Upper lobe of right lung (tissue), 1 donor: ENCODE measurements around the gene RFC2. TPM values are rescaled to one million over a fixed set of nuclear protein-coding genes. Genes with fewer than 3 reads are reported as not detected.
"Not testable (repeated sequence)": the region's sequence is repeated elsewhere in the genome, so short reads cannot be mapped to it uniquely, and the experiment has no call there.

ENCODE experiments used
- ATAC-seq: fragments of 200-7000 bp; cut with Tn5 transposase; one replicate; pipeline ENCODE4 v1.9.1; 2020; ENCODE audit warnings: mild to moderate bottlenecking, moderate library complexity
- DNase-seq: peaks from one replicate; pipeline ENCODE4 v3.0.0-alpha.2; 2020
- H3K27ac ChIP-seq: fragments of 200-600 bp; one replicate; pipeline ENCODE4 v1.8.0; 2022
- H3K27me3 ChIP-seq: fragments of 200-600 bp; one replicate; pipeline ENCODE4 v1.8.0; 2022; ENCODE audit warnings: mild to moderate bottlenecking
- H3K36me3 ChIP-seq: fragments of 200-600 bp; one replicate; pipeline ENCODE4 v1.8.0; 2022
- H3K4me1 ChIP-seq: fragments of 200-600 bp; one replicate; pipeline ENCODE4 v1.8.0; 2022
- H3K4me3 ChIP-seq: fragments of 200-600 bp; one replicate; pipeline ENCODE4 v1.8.0; 2022; ENCODE audit warnings: mild to moderate bottlenecking
- H3K9me3 ChIP-seq: fragments of 200-600 bp; one replicate; pipeline ENCODE4 v1.8.0; 2022
- intact Hi-C: fragments of 100-400 bp; cut with DNase I; formaldehyde crosslinking; loops from one replicate; pipeline ENCODE4 v1.11.0; 2022
- total RNA-seq: library from RNA; stranded (reverse); fragmentation: NEBNext Ultra II Directional; extraction: Animal tissue kit (Norgen Biotek cat#: 25700); gene quantifications from one replicate; pipeline ENCODE4 v1.2.1, GENCODE V29; 2021
- TF ChIP-seq, protein P1 (sequence below): fragments of 200-600 bp; IDR thresholded peaks from one replicate; pipeline ENCODE4 v1.8.0; 2022; ENCODE audit warnings: antibody characterized with exemption
- donor health status: DM: no; HTN: yes; CAD: no; lungs with severe emphysema.

RFC2 gene
- total RNA-seq, 1 donor from 2014 or later = 16.3 TPM

DNA sequence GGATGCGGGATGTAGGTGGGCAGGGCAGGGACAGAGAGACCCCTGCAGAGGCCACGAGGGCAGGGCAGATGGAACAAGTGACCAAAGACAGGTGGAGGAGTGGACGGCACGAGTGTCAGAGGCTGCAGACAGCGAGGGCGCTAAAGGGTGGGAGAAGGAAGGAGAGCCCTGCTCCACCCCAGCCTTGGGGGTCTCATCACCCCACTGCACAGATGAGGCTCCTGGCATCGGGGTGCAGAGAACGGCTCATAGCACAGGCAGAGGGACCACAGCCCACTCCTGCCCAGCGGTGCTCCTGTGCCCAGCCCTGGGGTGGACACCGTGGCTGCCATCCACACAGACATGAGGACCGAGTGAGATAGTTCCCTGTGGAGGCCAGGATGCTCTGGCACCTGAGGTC is 46.6 kb downstream of the RFC2 start:
- Histone ChIP-seq H3K4me3 (no peak overlapping the region), H3K9me3 (no peaks in the 10 kb centered on the region), H3K36me3 (no peaks in the 10 kb centered on the region), H3K27ac (no peak overlapping the region), H3K27me3 (no peaks in the 10 kb centered on the region), H3K4me1 (peaks cover 12% of the 10 kb centered on the region)
- DNase-seq = no peak
- intact Hi-C loops = loop anchor here (2.0 kb wide), 1 partner anchor 193 kb away; no protein-coding TSS in a partner anchor
- ATAC-seq = no peak
- TF ChIP-seq, protein P1, sequence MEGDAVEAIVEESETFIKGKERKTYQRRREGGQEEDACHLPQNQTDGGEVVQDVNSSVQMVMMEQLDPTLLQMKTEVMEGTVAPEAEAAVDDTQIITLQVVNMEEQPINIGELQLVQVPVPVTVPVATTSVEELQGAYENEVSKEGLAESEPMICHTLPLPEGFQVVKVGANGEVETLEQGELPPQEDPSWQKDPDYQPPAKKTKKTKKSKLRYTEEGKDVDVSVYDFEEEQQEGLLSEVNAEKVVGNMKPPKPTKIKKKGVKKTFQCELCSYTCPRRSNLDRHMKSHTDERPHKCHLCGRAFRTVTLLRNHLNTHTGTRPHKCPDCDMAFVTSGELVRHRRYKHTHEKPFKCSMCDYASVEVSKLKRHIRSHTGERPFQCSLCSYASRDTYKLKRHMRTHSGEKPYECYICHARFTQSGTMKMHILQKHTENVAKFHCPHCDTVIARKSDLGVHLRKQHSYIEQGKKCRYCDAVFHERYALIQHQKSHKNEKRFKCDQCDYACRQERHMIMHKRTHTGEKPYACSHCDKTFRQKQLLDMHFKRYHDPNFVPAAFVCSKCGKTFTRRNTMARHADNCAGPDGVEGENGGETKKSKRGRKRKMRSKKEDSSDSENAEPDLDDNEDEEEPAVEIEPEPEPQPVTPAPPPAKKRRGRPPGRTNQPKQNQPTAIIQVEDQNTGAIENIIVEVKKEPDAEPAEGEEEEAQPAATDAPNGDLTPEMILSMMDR = no peak

GRCh38 chr7:74206589-74207120 is 47.5 kb downstream of the RFC2 start:
- Histone ChIP-seq H3K36me3 (no peaks in the 10 kb centered on the region), H3K27me3 (no peaks in the 10 kb centered on the region), H3K27ac (no peak overlapping the region), H3K4me3 (peak overlapping the region; percentile 28), H3K4me1 (peaks cover 12% of the 10 kb centered on the region), H3K9me3 (no peaks in the 10 kb centered on the region)
- ATAC-seq (peak; percentile 93), DNase-seq (peak; percentile 92)
- intact Hi-C loops = loop anchor here (2.0 kb wide), 1 partner anchor 194 kb away; no protein-coding TSS in a partner anchor
- TF ChIP-seq, protein P1 = peak; percentile 97

DNA sequence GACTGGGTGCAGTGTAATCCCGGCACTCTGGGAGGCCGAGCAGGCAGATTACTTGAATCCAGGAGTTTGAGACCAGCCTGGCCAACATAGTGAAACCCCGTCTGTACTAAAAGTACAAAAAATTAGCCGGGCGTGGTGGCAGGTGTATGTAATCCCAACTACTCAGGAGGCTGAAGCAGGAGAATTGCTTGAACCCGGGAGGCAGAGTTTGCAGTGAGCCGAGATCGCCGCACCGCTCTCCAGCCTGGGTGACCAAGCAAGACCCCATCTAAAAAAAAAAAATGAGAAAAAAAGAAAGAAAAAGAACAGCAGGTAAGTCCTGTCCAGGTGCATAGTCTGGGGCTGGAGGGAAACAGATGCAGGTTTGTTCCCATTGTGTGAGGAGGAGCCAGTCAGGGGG is 48.1 kb downstream of the RFC2 start:
- not testable (repeated sequence) for ATAC-seq, DNase-seq, H3K9me3 ChIP-seq, H3K36me3 ChIP-seq, H3K4me3 ChIP-seq, H3K27me3 ChIP-seq, H3K27ac ChIP-seq
- intact Hi-C loops = loop anchor here (2.0 kb wide), 1 partner anchor 195 kb away; no protein-coding TSS in a partner anchor
- peaks cover 12% of the 10 kb centered on the region for H3K4me1 ChIP-seq

GRCh38 chr7:74203956-74204618 is 50.1 kb downstream of the RFC2 start:
- intact Hi-C loops = no loop called here
- Histone ChIP-seq H3K4me3 (no peak overlapping the region), H3K9me3 (no peaks in the 10 kb centered on the region), H3K27me3 (no peaks in the 10 kb centered on the region), H3K27ac (no peak overlapping the region), H3K36me3 (no peaks in the 10 kb centered on the region), H3K4me1 (peaks cover 8% of the 10 kb centered on the region)
- no peak for ATAC-seq
- TF ChIP-seq, protein P1 = no peak
- DNase-seq = no peak

DNA sequence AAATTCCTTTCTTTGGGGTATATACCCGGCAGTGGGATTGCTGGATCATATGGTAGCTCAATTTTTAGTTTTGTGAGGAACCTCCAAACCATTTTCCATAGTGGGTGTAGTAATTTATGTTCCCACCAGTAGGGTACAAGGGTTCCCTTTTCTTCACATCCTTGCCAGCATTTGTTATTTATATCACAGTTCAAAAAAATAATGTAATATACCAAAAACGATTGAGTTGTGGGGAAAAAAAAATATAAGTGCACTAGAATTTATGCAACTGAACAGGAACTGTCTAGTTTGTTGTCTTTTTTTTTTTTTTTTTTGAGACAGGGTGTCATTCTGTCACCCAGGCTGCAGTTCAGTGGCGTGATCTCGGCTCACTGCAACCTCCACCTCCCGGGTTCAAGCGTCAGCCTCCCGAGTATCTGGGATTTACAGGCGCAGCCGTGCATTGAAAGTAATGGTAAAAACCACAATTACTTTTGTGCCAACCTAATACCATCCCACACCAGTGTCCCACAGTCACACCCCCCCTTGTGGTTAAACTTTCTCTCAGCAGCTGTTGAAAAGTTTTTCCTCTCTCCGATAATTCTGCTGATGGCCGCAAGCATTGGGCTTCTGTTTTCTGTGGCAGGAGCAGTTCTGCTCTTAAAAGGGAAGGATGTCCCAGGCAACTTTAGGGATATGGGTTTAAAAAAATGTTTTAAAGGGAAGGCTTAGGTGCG is 51.2 kb downstream of the RFC2 start:
- Histone ChIP-seq H3K36me3 (no peaks in the 10 kb centered on the region), H3K27me3 (no peaks in the 10 kb centered on the region), H3K27ac (no peak overlapping the region), H3K4me3 (no peak overlapping the region), H3K9me3 (no peaks in the 10 kb centered on the region), H3K4me1 (peaks cover 7% of the 10 kb centered on the region)
- peak; percentile 65 for ATAC-seq
- intact Hi-C loops = no loop called here
- TF ChIP-seq, protein P1 = peak; percentile 45
- DNase-seq = peak; percentile 21
